Skeletal muscle tissue (tissue), 4 donors: ENCODE data around the gene SRD5A1. TPM values are rescaled to one million over a fixed set of nuclear protein-coding genes. Genes with fewer than 3 reads are reported as not detected.
"Not testable (repeated sequence)": the region's sequence is repeated elsewhere in the genome, so short reads cannot be mapped to it uniquely, and the experiment has no call there.

Experiments
- H3K27ac ChIP-seq: one replicate; pipeline ENCODE4 v1.7.0; 2013; ENCODE audit warnings: mild to moderate bottlenecking, low read depth, low read length, inconsistent platforms
- H3K27me3 ChIP-seq, 3 donors: one replicate each; pipeline ENCODE4 v1.7.0; 2013; ENCODE audit warnings: low read length in 3 of 3; ENCODE audit not compliant: control insufficient read depth in 3 of 3, insufficient read depth in 3 of 3
- H3K36me3 ChIP-seq, 3 donors: one replicate each; pipeline ENCODE4 v1.7.0; 2013; ENCODE audit warnings: low read length in 3 of 3; ENCODE audit not compliant: control insufficient read depth in 3 of 3, insufficient read depth in 3 of 3
- H3K4me1 ChIP-seq, 3 donors: one replicate each; pipeline ENCODE4 v1.7.0; 2013; ENCODE audit warnings: low read length in 3 of 3, mild to moderate bottlenecking in 3 of 3; ENCODE audit not compliant: control insufficient read depth in 3 of 3, insufficient read depth in 3 of 3
- H3K4me3 ChIP-seq, 3 donors: one replicate each; pipeline ENCODE4 v1.7.0; 2013; ENCODE audit warnings: low read length in 3 of 3
- H3K9ac ChIP-seq, 3 donors: one replicate each; pipeline ENCODE4 v1.7.0; 2013; ENCODE audit warnings: low read length in 3 of 3, mild to moderate bottlenecking in 3 of 3, moderate library complexity in 2 of 3, low read depth in 1 of 3
- H3K9me3 ChIP-seq, 3 donors: one replicate each; pipeline ENCODE4 v1.7.0; 2013; ENCODE audit warnings: low read length in 3 of 3; ENCODE audit not compliant: control insufficient read depth in 3 of 3
- total RNA-seq: library from RNA; depleted of rRNA; stranded (reverse); fragments of >200 nt; gene quantifications from one replicate; pipeline ENCODE4 v1.2.3, GENCODE V29; 2014
- donor health status: Osteomylitis.

The SRD5A1 gene
- total RNA-seq, 1 donor from 2014 or later: 4.2 TPM

DNA sequence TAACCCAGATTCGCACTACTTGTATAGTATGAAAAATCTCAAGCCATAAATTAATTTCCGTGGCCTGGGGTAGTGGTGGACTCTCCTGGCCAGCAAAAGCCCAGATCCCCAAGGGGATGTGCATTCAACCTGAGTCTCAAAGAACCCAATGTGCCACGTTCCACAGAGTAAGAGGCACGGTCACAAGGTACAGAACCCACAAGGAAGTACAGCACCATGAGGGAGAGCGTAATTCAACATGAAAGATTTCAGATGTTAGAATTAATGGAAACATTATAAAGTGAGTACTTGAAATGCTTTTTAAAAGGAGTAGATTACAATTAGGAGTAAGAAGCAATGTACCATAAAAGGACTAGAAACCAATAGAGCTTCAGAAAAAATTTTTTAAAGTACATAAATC, 23.4 kb downstream of the SRD5A1 start:
- H3K4me1 ChIP-seq: peaks cover 0 to 6% (median 0%) of the 10 kb centered on the region in 3 donors
- no peaks in the 10 kb centered on the region for H3K27me3 ChIP-seq
- H3K9me3 ChIP-seq: peaks cover 6 to 14% (median 6%) of the 10 kb centered on the region in 3 donors
- H3K9ac ChIP-seq: no peak overlapping the region
- no peak overlapping the region for H3K27ac ChIP-seq
- H3K4me3 ChIP-seq: no peak overlapping the region
- H3K36me3 ChIP-seq: peaks cover 23 to 26% (median 25%) of the 10 kb centered on the region in 3 donors

GRCh38 chr5:6659941-6660684, 26.9 kb downstream of the SRD5A1 start:
- no peak overlapping the region for H3K9ac ChIP-seq
- peaks cover 0 to 6% (median 0%) of the 10 kb centered on the region in 3 donors for H3K4me1 ChIP-seq
- H3K9me3 ChIP-seq: peaks cover 6 to 14% (median 6%) of the 10 kb centered on the region in 3 donors
- no peak overlapping the region for H3K27ac ChIP-seq
- no peaks in the 10 kb centered on the region for H3K27me3 ChIP-seq
- peaks cover 24 to 31% (median 27%) of the 10 kb centered on the region in 3 donors for H3K36me3 ChIP-seq
- H3K4me3 ChIP-seq: no peak overlapping the region

DNA sequence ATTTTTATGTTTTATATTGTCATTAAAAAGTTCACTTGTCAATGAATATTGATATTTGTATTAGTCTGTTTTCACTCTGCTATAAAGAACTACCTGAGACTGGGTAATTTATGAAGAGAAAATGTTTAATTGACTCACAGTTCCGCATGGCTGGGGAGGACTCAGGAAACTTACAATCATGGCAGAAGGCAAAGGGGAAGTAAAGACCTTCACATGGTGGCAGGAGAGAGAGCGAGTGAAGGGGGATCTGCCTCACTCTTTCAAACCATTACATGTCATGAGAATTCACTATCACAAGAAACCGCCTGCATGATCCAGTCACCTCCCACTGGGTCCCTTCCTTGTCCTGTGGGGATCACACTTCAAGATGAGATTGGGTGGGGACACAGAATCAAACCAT, 27.4 kb downstream of the SRD5A1 start:
- no peak overlapping the region for H3K4me3 ChIP-seq
- H3K27me3 ChIP-seq: no peaks in the 10 kb centered on the region
- peaks cover 19 to 27% (median 26%) of the 10 kb centered on the region in 3 donors for H3K36me3 ChIP-seq
- H3K27ac ChIP-seq: no peak overlapping the region
- peaks cover 6 to 14% (median 6%) of the 10 kb centered on the region in 3 donors for H3K9me3 ChIP-seq
- no peak overlapping the region for H3K9ac ChIP-seq
- peaks cover 0 to 6% (median 0%) of the 10 kb centered on the region in 3 donors for H3K4me1 ChIP-seq

GRCh38 chr5:6666762-6667161, 33.5 kb downstream of the SRD5A1 start:
- no peaks in the 10 kb centered on the region for H3K27me3 ChIP-seq
- H3K4me3 ChIP-seq: no peak overlapping the region
- no peak overlapping the region for H3K27ac ChIP-seq
- H3K9me3 ChIP-seq: no peaks in the 10 kb centered on the region
- no peak overlapping the region for H3K9ac ChIP-seq
- H3K4me1 ChIP-seq: no peaks in the 10 kb centered on the region
- H3K36me3 ChIP-seq: peaks cover 6 to 16% (median 13%) of the 10 kb centered on the region in 3 donors

GRCh38 chr5:6667648-6668047, 34.4 kb downstream of the SRD5A1 start:
- Histone ChIP-seq H3K36me3 (peaks cover 6 to 16% (median 13%) of the 10 kb centered on the region in 3 donors), H3K9me3 (no peaks in the 10 kb centered on the region)

DNA sequence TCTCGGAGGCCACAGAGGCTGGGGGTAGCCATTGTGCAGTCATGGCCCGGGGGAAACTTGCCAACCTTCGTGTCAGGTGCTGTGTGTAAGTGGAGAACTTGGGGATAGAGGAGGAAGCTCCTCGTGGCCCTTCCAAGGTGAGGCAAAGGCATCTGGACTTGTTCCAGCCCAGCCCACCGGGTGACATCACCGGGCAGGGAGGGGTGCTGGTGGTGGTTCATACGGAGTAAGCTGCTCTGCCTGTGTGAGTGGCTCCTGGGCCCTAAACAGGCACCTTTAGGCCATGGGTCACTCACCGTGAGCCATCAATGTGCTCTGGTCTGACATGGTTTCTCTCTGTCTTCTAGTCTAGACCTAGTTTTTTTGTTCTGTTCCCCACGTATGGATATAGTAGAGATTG, 35.5 kb downstream of the SRD5A1 start:
- not testable (repeated sequence) for H3K9me3 ChIP-seq, H3K27ac ChIP-seq, H3K9ac ChIP-seq, H3K4me3 ChIP-seq, H3K27me3 ChIP-seq, H3K4me1 ChIP-seq
- peaks cover 2 to 16% (median 11%) of the 10 kb centered on the region in 3 donors for H3K36me3 ChIP-seq

More at GRCh38 chr5:6667648-6668047, 34.4 kb downstream of the SRD5A1 start:
- no peak overlapping the region for H3K9ac ChIP-seq
- no peaks in the 10 kb centered on the region for H3K4me1 ChIP-seq
- no peaks in the 10 kb centered on the region for H3K27me3 ChIP-seq
- no peak overlapping the region for H3K4me3 ChIP-seq
- no peak overlapping the region for H3K27ac ChIP-seq

DNA sequence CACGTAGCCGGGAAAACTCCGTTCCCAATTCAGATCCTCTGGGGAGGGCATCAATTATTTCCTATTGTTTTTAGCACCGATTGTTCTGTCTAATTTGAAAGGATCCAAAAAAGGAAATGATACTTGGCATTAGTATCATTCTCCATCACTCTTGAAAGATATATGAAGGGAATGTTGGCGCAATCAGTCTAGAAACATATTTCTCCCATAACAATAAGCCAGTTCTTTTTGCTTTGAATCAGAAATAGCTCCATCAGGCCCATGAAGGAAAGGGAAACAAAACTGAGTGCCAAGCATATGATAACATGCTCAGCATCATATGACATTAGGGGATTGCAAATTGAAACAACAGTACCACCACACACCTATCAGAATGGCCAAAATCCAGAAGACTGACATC, 39.8 kb downstream of the SRD5A1 start:
- Histone ChIP-seq H3K4me1 (no peaks in the 10 kb centered on the region), H3K27ac (no peak overlapping the region), H3K9me3 (no peaks in the 10 kb centered on the region), H3K36me3 (peaks cover 2 to 8% (median 5%) of the 10 kb centered on the region in 3 donors), H3K9ac (no peak overlapping the region), H3K27me3 (no peaks in the 10 kb centered on the region), H3K4me3 (no peak overlapping the region)

GRCh38 chr5:6673963-6674362, 40.7 kb downstream of the SRD5A1 start:
- Histone ChIP-seq H3K4me3 (no peak overlapping the region), H3K27ac (no peak overlapping the region), H3K9me3 (no peaks in the 10 kb centered on the region), H3K9ac (no peak overlapping the region), H3K27me3 (no peaks in the 10 kb centered on the region), H3K4me1 (no peaks in the 10 kb centered on the region), H3K36me3 (peaks cover 2 to 8% (median 5%) of the 10 kb centered on the region in 3 donors)

GRCh38 chr5:6674421-6674820, 41.2 kb downstream of the SRD5A1 start:
- Histone ChIP-seq H3K36me3 (peaks cover 2 to 8% (median 5%) of the 10 kb centered on the region in 3 donors), H3K27ac (no peak overlapping the region), H3K9me3 (no peaks in the 10 kb centered on the region), H3K4me3 (no peak overlapping the region), H3K4me1 (no peaks in the 10 kb centered on the region), H3K9ac (no peak overlapping the region), H3K27me3 (no peaks in the 10 kb centered on the region)

DNA sequence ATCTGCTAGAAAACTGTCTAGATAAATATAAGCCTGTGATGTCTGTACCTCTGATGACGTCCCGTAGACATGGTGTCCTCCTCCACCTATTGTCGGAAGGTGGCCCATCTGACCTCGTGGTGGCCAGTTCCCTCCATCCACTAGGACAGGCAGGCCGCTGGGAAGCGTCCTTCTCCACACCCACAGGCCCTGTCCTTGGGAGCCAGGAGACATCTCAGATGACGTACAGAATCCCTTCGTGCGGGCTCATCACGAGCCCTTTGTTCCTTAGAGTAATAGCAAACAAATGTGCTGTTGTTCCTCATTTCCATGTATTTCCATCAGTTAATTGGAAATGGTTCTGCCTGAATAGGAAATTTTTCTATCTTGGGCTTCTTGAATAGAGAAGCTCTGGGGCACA, 41.6 kb downstream of the SRD5A1 start:
- H3K4me3 ChIP-seq: no peak overlapping the region
- H3K4me1 ChIP-seq: no peaks in the 10 kb centered on the region
- no peaks in the 10 kb centered on the region for H3K27me3 ChIP-seq
- no peaks in the 10 kb centered on the region for H3K9me3 ChIP-seq
- H3K36me3 ChIP-seq: peaks cover 0 to 6% (median 3%) of the 10 kb centered on the region in 3 donors
- H3K9ac ChIP-seq: no peak overlapping the region
- no peak overlapping the region for H3K27ac ChIP-seq
